HUES6 (cell line): Measurements from ENCODE around the gene TNIK.

Source experiments
- H3K27ac ChIP-seq: 2 replicates; pipeline ENCODE4 v1.7.0; 2013; ENCODE audit warnings: low read depth, mild to moderate bottlenecking, low read length, inconsistent platforms
- H3K27me3 ChIP-seq: 2 replicates; pipeline ENCODE4 v1.6.1; 2013; ENCODE audit warnings: low read length; ENCODE audit not compliant: control insufficient read depth, insufficient read depth
- H3K36me3 ChIP-seq: 2 replicates; pipeline ENCODE4 v1.6.1; 2013; ENCODE audit warnings: low read length; ENCODE audit not compliant: control insufficient read depth, insufficient read depth
- H3K4me1 ChIP-seq: 2 replicates; pipeline ENCODE4 v1.6.1; 2013; ENCODE audit warnings: low read length; ENCODE audit not compliant: control insufficient read depth, insufficient read depth
- H3K4me3 ChIP-seq: 2 replicates; pipeline ENCODE4 v1.5.1; 2013; ENCODE audit warnings: low read depth, low read length
- H3K9ac ChIP-seq: one replicate; pipeline ENCODE4 v1.6.1; 2013; ENCODE audit warnings: mild to moderate bottlenecking, low read length
- H3K9me3 ChIP-seq: 2 replicates; pipeline ENCODE4 v1.6.1; 2013; ENCODE audit warnings: low read depth, low read length; ENCODE audit not compliant: control insufficient read depth, insufficient read depth

Gene TNIK

DNA sequence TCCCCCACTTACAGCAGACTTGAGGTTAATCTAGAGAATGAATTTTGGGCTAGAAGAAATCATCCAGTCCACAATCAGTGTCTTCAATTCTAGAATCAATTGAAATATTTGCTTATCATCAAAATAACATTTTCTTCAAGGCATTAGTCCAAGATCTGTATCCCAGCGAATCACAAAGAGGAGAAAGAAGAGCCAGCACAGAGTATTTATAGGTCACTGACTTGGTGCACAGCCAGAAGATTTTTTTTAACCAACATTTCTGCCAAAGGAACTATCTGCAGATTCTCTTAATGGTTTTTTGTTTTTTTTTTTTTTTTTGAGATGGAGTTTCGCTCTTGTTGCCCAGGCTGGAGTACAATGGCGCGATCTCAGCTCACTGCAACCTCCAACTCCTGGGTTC is 178.2 kb downstream of the TNIK start:
- Histone ChIP-seq H3K9me3 (no peaks in the 10 kb centered on the region), H3K27ac (no peak overlapping the region), H3K4me3 (no peak overlapping the region), H3K36me3 (no peaks in the 10 kb centered on the region), H3K4me1 (peaks cover 16% of the 10 kb centered on the region), H3K27me3 (no peaks in the 10 kb centered on the region), H3K9ac (no peak overlapping the region)

DNA sequence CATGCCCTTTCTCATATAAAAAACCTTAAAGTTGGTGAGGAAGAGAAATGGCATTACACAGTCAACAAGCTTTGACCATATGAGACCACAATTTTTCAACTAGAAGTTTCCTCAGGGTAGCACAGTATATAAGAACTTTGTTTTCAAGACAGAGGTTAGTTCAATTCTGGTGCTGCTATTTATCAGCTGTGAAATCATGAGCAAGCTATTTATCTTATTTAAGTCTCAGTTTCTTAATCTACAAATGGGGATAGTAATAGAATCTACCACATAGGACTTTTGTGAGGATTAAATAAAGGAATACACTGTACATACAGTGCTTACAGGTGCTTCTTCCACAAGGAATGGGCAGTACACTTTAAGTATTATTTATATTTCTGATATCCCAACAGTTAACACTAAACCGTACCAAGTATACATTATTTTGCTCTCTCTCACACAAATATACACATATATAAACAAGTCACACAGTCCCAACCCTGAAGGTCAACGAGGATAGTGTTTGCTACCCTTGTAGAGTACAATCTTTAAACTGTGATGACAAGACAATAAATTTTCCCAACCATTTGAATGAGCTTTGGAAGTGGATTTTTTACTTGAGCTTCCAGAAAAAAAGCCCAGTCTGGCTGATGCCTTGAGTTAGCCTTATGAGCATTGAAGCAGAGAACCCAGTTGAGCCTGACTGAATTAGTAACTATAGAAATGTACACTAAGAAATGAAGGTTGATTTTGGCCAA is 178.8 kb downstream of the TNIK start:
- no peak overlapping the region for H3K9ac ChIP-seq
- no peaks in the 10 kb centered on the region for H3K27me3 ChIP-seq
- peaks cover 16% of the 10 kb centered on the region for H3K4me1 ChIP-seq
- no peak overlapping the region for H3K4me3 ChIP-seq
- H3K36me3 ChIP-seq, result no peaks in the 10 kb centered on the region
- no peaks in the 10 kb centered on the region for H3K9me3 ChIP-seq
- H3K27ac ChIP-seq, result no peak overlapping the region

DNA sequence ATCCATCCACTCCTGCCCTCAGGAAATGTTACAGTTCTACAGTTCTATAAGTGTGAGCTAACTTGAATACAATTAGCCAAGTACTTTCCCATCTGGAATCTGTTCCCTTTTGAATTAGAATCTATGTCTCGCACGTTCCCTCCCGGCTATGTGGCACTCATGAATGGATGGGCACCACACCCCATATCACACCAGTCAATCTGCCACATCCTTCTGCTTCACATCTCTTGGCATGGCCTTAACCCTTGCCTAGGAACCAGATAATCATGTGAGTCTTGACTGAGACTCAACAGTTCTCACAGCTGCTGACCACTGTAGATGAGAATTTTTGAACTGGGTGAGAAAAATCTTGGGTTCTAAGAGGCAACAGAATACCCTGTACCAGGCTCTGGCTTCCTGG is 180.2 kb downstream of the TNIK start:
- Histone ChIP-seq H3K9ac (no peak overlapping the region), H3K27me3 (no peaks in the 10 kb centered on the region), H3K9me3 (no peaks in the 10 kb centered on the region), H3K27ac (no peak overlapping the region), H3K4me3 (no peak overlapping the region), H3K4me1 (peaks cover 16% of the 10 kb centered on the region), H3K36me3 (no peaks in the 10 kb centered on the region)

DNA sequence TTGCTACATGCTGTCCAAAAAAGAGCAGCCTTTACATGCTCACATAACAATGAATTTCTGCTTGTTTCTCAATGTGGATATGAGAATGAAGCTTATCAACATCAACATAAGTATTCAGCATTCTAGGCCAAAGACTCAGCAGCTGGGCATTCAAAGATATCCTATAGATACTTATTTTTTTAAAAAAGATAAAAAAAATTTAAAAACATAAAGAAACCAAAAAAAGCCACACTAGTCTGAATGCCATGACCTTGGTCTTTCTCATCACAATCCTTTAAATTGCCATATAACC is 182.0 kb downstream of the TNIK start:
- no peak overlapping the region for H3K27ac ChIP-seq
- H3K4me1 ChIP-seq, result peaks cover 7% of the 10 kb centered on the region
- H3K9ac ChIP-seq, result no peak overlapping the region
- no peaks in the 10 kb centered on the region for H3K36me3 ChIP-seq
- no peaks in the 10 kb centered on the region for H3K9me3 ChIP-seq
- H3K27me3 ChIP-seq, result no peaks in the 10 kb centered on the region
- no peak overlapping the region for H3K4me3 ChIP-seq

DNA sequence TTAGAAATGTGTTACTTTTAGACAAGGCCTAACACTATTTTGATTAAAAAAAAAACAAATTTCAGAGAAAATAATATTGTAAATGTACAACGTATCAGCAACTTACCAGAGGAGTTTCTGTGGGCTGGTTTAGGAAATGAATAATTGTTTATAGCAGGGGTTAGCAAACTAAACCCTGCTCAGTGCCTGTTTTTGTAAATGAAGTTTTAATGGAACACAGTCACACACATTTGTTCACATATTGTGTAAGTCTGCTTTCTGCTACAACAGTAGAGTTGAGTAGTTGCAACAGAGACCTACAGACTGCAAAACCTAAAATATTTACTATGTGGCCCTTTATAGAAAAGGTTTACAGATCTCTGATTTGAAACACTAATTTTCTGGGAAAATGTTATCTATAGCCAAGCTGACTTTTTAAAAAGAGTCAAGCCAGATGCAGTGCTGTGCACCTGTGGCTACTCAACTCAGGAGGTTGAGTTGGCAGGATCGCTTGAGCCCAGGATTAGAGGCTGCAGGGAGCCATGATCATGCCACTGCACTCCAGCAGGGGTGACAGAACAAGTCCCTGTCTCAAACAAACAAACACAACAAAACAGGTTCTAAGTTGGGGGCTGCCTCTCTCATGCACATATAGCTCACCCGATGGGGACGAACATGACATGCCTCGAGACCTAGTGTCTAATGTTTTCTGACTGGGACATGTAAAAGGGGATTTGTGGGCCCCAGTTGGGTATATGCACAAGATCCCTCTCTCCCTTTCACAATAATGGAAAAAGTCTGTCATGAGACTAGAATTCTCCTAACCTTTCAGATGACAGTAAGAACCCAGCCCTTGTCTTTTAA is 182.5 kb downstream of the TNIK start:
- H3K9ac ChIP-seq, result no peak overlapping the region
- H3K9me3 ChIP-seq, result no peaks in the 10 kb centered on the region
- H3K4me1 ChIP-seq, result peaks cover 6% of the 10 kb centered on the region; the same call in 1 of the 2 replicates

DNA sequence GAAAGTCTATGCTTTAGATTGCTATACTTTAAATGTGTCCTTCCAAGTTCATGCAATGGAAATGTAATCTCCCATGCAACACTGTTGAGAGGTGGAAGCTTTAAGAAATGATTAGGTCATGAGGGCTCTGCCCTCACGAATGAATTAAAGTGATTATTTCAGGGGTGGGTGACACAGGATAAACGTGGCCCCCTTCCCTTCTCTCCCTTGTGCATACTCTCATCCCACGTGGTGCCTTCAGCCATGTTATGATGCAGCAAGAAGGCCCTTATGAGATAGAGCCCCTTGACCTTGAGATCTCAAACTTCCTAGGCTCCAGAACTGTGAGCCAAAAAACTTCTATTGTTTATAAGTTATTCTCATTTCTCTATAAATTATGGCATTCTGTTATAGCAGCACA is 183.3 kb downstream of the TNIK start:
- Histone ChIP-seq H3K36me3 (no peaks in the 10 kb centered on the region), H3K9me3 (no peaks in the 10 kb centered on the region), H3K9ac (no peak overlapping the region), H3K4me3 (no peak overlapping the region), H3K4me1 (peaks cover 6% of the 10 kb centered on the region; the same call in 1 of the 2 replicates), H3K27ac (no peak overlapping the region), H3K27me3 (no peaks in the 10 kb centered on the region)

More for the DNA sequence above, 182.5 kb downstream of the TNIK start:
- H3K36me3 ChIP-seq, result no peaks in the 10 kb centered on the region
- no peaks in the 10 kb centered on the region for H3K27me3 ChIP-seq
- H3K4me3 ChIP-seq, result no peak overlapping the region
- no peak overlapping the region for H3K27ac ChIP-seq

DNA sequence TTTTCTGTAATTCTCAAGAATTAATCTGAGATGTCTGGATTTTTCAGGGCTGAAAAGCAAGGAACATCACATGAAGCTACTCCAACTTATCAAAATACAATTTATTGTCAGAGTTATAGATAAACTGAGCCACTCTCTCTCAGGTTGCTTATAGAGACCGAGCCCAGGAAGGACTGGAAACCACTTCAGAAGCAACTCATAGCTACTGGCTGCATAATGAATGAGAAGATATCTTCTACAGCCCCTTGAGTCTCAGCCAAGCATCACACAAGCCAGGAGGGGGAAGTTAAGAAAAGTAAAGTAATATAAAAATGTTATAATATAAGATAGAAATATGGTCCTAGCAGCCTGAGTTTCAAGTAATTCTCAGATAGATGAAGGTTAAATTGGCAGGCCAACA is 186.0 kb downstream of the TNIK start:
- Histone ChIP-seq H3K27me3 (no peaks in the 10 kb centered on the region), H3K9me3 (no peaks in the 10 kb centered on the region), H3K4me3 (no peak overlapping the region), H3K9ac (no peak overlapping the region), H3K4me1 (peaks cover 6% of the 10 kb centered on the region; the same call in 1 of the 2 replicates), H3K36me3 (no peaks in the 10 kb centered on the region), H3K27ac (no peak overlapping the region)

DNA sequence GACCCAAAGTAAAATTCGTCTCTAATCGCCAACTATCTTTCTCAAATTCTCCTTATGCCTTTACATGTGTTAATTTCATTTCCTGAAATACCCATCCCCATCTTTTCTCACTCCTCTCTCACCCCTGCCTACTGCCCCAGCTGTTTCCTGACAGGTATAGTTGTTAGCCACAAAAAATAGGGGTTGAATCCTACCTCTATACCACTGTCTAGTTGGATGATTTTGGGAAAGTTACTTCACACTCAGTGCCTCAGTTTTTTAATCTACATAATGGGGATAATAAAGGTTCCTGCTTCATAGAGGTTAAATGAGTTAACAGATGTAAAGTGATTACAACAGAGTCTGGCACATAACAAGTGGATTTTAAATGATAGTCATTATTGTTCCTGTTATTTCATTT is 189.7 kb downstream of the TNIK start:
- Histone ChIP-seq H3K36me3 (no peaks in the 10 kb centered on the region), H3K9ac (no peak overlapping the region)

DNA sequence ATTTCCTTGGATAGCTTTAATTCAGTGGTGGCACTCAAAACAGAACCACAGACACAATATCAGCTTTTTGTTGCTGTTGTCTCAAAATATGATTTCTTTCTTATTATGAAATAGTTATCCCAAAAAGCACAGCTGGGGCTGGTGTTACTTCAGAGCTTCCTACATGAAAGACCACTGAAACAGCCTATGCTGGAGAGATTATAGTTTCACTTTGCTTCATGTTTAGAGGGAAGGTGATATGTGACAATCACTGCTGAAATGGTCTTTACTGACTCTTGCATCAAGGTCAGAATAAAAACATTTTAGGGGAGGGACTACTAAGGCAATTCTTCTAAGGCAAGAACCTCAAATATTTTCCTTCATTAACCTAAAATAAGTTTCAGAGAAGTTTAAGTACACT is 190.7 kb downstream of the TNIK start:
- no peaks in the 10 kb centered on the region for H3K9me3 ChIP-seq
- H3K9ac ChIP-seq, result no peak overlapping the region
- no peaks in the 10 kb centered on the region for H3K36me3 ChIP-seq
- H3K4me3 ChIP-seq, result no peak overlapping the region
- H3K27ac ChIP-seq, result no peak overlapping the region
- no peaks in the 10 kb centered on the region for H3K27me3 ChIP-seq
- H3K4me1 ChIP-seq, result peaks cover 24% of the 10 kb centered on the region

More for the DNA sequence above, 189.7 kb downstream of the TNIK start:
- Histone ChIP-seq H3K27ac (no peak overlapping the region), H3K9me3 (no peaks in the 10 kb centered on the region), H3K4me3 (no peak overlapping the region), H3K27me3 (no peaks in the 10 kb centered on the region), H3K4me1 (peaks cover 17% of the 10 kb centered on the region)

DNA sequence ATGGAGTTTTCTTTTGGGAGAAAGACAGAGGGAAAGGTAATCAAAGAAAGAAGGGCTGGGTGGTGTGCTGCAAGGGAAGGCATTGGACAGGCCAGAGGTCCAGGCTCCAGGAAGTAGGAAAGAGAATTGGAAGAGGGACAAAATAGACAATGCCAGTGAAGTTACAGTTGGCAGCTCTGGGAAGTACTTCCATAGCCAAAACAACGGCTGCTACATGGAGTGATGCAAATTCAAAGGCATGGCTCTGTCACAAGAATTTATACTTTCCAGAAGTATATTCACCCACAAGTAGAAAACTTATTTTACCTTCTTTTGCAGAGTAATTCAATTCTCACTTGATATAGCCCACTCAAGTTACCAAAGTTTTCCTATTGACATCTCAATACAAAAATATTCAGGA is 191.5 kb downstream of the TNIK start:
- H3K27me3 ChIP-seq, result no peaks in the 10 kb centered on the region
- peaks cover 19% of the 10 kb centered on the region for H3K4me1 ChIP-seq
- H3K27ac ChIP-seq, result no peak overlapping the region
- no peaks in the 10 kb centered on the region for H3K36me3 ChIP-seq
- no peak overlapping the region for H3K4me3 ChIP-seq
- H3K9ac ChIP-seq, result no peak overlapping the region
- H3K9me3 ChIP-seq, result no peaks in the 10 kb centered on the region

DNA sequence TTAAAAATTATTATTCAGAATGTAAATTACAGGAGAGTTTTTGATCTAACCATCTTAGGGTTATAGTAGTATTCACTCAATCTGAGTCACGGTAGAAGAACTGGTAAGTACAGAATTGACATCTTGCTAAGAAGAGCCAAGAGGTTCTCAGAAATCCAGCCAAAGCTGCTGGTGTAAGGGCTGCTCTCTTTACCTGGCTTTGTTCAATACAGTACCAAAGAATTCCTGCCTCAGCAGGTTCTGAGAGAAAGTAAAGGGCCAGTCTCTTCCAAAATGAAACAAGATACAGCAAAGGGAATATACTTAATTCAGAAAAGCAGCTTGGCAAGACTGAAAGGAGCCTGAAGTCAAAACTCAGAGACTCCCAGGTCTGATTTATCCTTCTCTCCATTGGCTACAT is 193.1 kb downstream of the TNIK start:
- H3K36me3 ChIP-seq, result no peaks in the 10 kb centered on the region
- no peak overlapping the region for H3K27ac ChIP-seq
- no peak overlapping the region for H3K9ac ChIP-seq
- H3K9me3 ChIP-seq, result no peaks in the 10 kb centered on the region
- no peaks in the 10 kb centered on the region for H3K27me3 ChIP-seq
- no peak overlapping the region for H3K4me3 ChIP-seq
- H3K4me1 ChIP-seq, result peaks cover 18% of the 10 kb centered on the region
